ENCODE measurements around the gene GABPB1. TPM values are rescaled to one million over a fixed set of nuclear protein-coding genes. Genes with fewer than 3 reads are reported as not detected.

GABPB1 gene
- total RNA-seq, 5 donors from 2014 or later (not counting 1 experiment from before 2014, with no cell fraction given) = 15.4 to 21.6 (median 19.5) TPM

- H3K4me3 ChIP-seq (ENCODE audit: control insufficient read depth in 1 of 2, extremely low read depth in 1 of 2, low read length in 1 of 2) = no peak overlapping the region
- H3K36me3 ChIP-seq (ENCODE audit: control insufficient read depth in 2 of 2, extremely low read depth in 1 of 2, insufficient read depth in 1 of 2, low read length in 1 of 2) = no peaks in the 10 kb centered on the region
- H3K27ac ChIP-seq (ENCODE audit: low read length) = no peak overlapping the region
- ChIA-PET CTCF (no interaction called here), POLR2A (interaction anchor here in 1 of 2 donors (0.7 kb wide), 1 partner anchor 1902 kb away, joined by 3 read pairs; no protein-coding TSS in a partner anchor)
- H3K27ac Mint-ChIP-seq = no peak overlapping the region
- H3K27me3 Mint-ChIP-seq = no peaks in the 10 kb centered on the region
- ATAC-seq (replicated peaks in 1 of 4) (no peak), DNase-seq (no peak)
- H3K9me3 ChIP-seq = no peaks in the 10 kb centered on the region
- no peaks in the 10 kb centered on the region for H3K4me1 ChIP-seq (ENCODE audit: control insufficient read depth in 1 of 2, extremely low read depth in 1 of 2, insufficient read depth in 2 of 2, low read length in 2 of 2)
- no peak overlapping the region for H3K4me3 Mint-ChIP-seq
- H3K4me1 Mint-ChIP-seq = no peaks in the 10 kb centered on the region
- 90% methylated on average over 6 of the region's 9 CpGs for WGBS (ENCODE audit: insufficient coverage)
- no peaks in the 10 kb centered on the region for H3K27me3 ChIP-seq (replicated peaks in 1 of 2; ENCODE audit: control insufficient read depth in 2 of 2, extremely low read depth in 1 of 2, insufficient read depth in 2 of 2, low read length in 1 of 2)
- H3K36me3 Mint-ChIP-seq = no peaks in the 10 kb centered on the region
- H3K9me3 Mint-ChIP-seq = no peaks in the 10 kb centered on the region
These were observed 118.6 kb downstream of the GABPB1 start for GRCh38 chr15:50236433-50236832.

GRCh38 chr15:50235794-50236193 lies 119.2 kb downstream of the GABPB1 start:
- Mint-ChIP-seq H3K36me3 (no peaks in the 10 kb centered on the region), H3K27ac (no peak overlapping the region), H3K27me3 (no peaks in the 10 kb centered on the region), H3K9me3 (no peaks in the 10 kb centered on the region), H3K4me3 (no peak overlapping the region), H3K4me1 (no peaks in the 10 kb centered on the region)
- POLR2A ChIA-PET = no interaction called here
- no peak for ATAC-seq (replicated peaks in 1 of 4)
- H3K9me3 ChIP-seq = no peaks in the 10 kb centered on the region
- H3K4me3 ChIP-seq (ENCODE audit: control insufficient read depth in 1 of 2, extremely low read depth in 1 of 2, low read length in 1 of 2) = no peak overlapping the region
- WGBS (ENCODE audit: insufficient coverage) = 100% methylated on average over 1 of the region's 1 CpG
- no peak for DNase-seq
- H3K4me1 ChIP-seq (ENCODE audit: control insufficient read depth in 1 of 2, extremely low read depth in 1 of 2, insufficient read depth in 2 of 2, low read length in 2 of 2) = no peaks in the 10 kb centered on the region
- CTCF ChIA-PET = no interaction called here
- H3K27me3 ChIP-seq (replicated peaks in 1 of 2; ENCODE audit: control insufficient read depth in 2 of 2, extremely low read depth in 1 of 2, insufficient read depth in 2 of 2, low read length in 1 of 2) = no peaks in the 10 kb centered on the region
- H3K36me3 ChIP-seq (ENCODE audit: control insufficient read depth in 2 of 2, extremely low read depth in 1 of 2, insufficient read depth in 1 of 2, low read length in 1 of 2) = no peaks in the 10 kb centered on the region
- H3K27ac ChIP-seq (ENCODE audit: low read length) = no peak overlapping the region

GRCh38 chr15:50234764-50235163 lies 120.2 kb downstream of the GABPB1 start:
- Histone ChIP-seq H3K36me3 (ENCODE audit: control insufficient read depth in 2 of 2, extremely low read depth in 1 of 2, insufficient read depth in 1 of 2, low read length in 1 of 2) (no peaks in the 10 kb centered on the region), H3K27ac (ENCODE audit: low read length) (no peak overlapping the region), H3K9me3 (no peaks in the 10 kb centered on the region), H3K4me1 (ENCODE audit: control insufficient read depth in 1 of 2, extremely low read depth in 1 of 2, insufficient read depth in 2 of 2, low read length in 2 of 2) (no peaks in the 10 kb centered on the region), H3K27me3 (replicated peaks in 1 of 2; ENCODE audit: control insufficient read depth in 2 of 2, extremely low read depth in 1 of 2, insufficient read depth in 2 of 2, low read length in 1 of 2) (no peaks in the 10 kb centered on the region), H3K4me3 (ENCODE audit: control insufficient read depth in 1 of 2, extremely low read depth in 1 of 2, low read length in 1 of 2) (no peak overlapping the region)
- Mint-ChIP-seq H3K9me3 (no peaks in the 10 kb centered on the region), H3K27ac (no peak overlapping the region), H3K27me3 (no peaks in the 10 kb centered on the region), H3K36me3 (no peaks in the 10 kb centered on the region), H3K4me3 (no peak overlapping the region), H3K4me1 (no peaks in the 10 kb centered on the region)
- no CpG with 5 or more reads among the region's 2 CpGs for WGBS (ENCODE audit: insufficient coverage)
- ChIA-PET POLR2A (no interaction called here), CTCF (no interaction called here)
- ATAC-seq (replicated peaks in 1 of 4) = no peak
- no peak for DNase-seq

- no peaks in the 10 kb centered on the region for H3K4me1 Mint-ChIP-seq
- H3K36me3 Mint-ChIP-seq = no peaks in the 10 kb centered on the region
- no peaks in the 10 kb centered on the region for H3K4me1 ChIP-seq (ENCODE audit: control insufficient read depth in 1 of 2, extremely low read depth in 1 of 2, insufficient read depth in 2 of 2, low read length in 2 of 2)
- H3K36me3 ChIP-seq (ENCODE audit: control insufficient read depth in 2 of 2, extremely low read depth in 1 of 2, insufficient read depth in 1 of 2, low read length in 1 of 2) = no peaks in the 10 kb centered on the region
- no peak overlapping the region for H3K4me3 Mint-ChIP-seq
- no peak overlapping the region for H3K27ac ChIP-seq (ENCODE audit: low read length)
- H3K27ac Mint-ChIP-seq = no peak overlapping the region
- POLR2A ChIA-PET = no interaction called here
- H3K9me3 Mint-ChIP-seq = no peaks in the 10 kb centered on the region
- no peak for ATAC-seq (replicated peaks in 1 of 4)
- no peak for DNase-seq
- CTCF ChIA-PET = no interaction called here
- no peaks in the 10 kb centered on the region for H3K27me3 Mint-ChIP-seq
- H3K27me3 ChIP-seq (replicated peaks in 1 of 2; ENCODE audit: control insufficient read depth in 2 of 2, extremely low read depth in 1 of 2, insufficient read depth in 2 of 2, low read length in 1 of 2) = no peaks in the 10 kb centered on the region
- no peaks in the 10 kb centered on the region for H3K9me3 ChIP-seq
- H3K4me3 ChIP-seq (ENCODE audit: control insufficient read depth in 1 of 2, extremely low read depth in 1 of 2, low read length in 1 of 2) = no peak overlapping the region
These were observed 121.7 kb downstream of the GABPB1 start for GRCh38 chr15:50233192-50233736.

- H3K4me3 ChIP-seq (ENCODE audit: control insufficient read depth in 1 of 2, extremely low read depth in 1 of 2, low read length in 1 of 2) = no peak overlapping the region
- WGBS (ENCODE audit: insufficient coverage) = no CpG with 5 or more reads among the region's 2 CpGs
- H3K36me3 ChIP-seq (ENCODE audit: control insufficient read depth in 2 of 2, extremely low read depth in 1 of 2, insufficient read depth in 1 of 2, low read length in 1 of 2) = no peaks in the 10 kb centered on the region
- ChIA-PET CTCF (no interaction called here), POLR2A (no interaction called here)
- H3K27me3 ChIP-seq (replicated peaks in 1 of 2; ENCODE audit: control insufficient read depth in 2 of 2, extremely low read depth in 1 of 2, insufficient read depth in 2 of 2, low read length in 1 of 2) = no peaks in the 10 kb centered on the region
- H3K27ac ChIP-seq (ENCODE audit: low read length) = no peak overlapping the region
- DNase-seq (no peak), ATAC-seq (replicated peaks in 1 of 4) (no peak)
- no peaks in the 10 kb centered on the region for H3K9me3 ChIP-seq
- H3K4me3 Mint-ChIP-seq = no peak overlapping the region
- no peaks in the 10 kb centered on the region for H3K4me1 Mint-ChIP-seq
- no peaks in the 10 kb centered on the region for H3K4me1 ChIP-seq (ENCODE audit: control insufficient read depth in 1 of 2, extremely low read depth in 1 of 2, insufficient read depth in 2 of 2, low read length in 2 of 2)
- no peak overlapping the region for H3K27ac Mint-ChIP-seq
- H3K36me3 Mint-ChIP-seq = no peaks in the 10 kb centered on the region
- H3K27me3 Mint-ChIP-seq = no peaks in the 10 kb centered on the region
- H3K9me3 Mint-ChIP-seq = no peaks in the 10 kb centered on the region
These were observed 122.2 kb downstream of the GABPB1 start for GRCh38 chr15:50232791-50233190.

GRCh38 chr15:50231761-50232160 lies 123.2 kb downstream of the GABPB1 start:
- Histone ChIP-seq H3K4me1 (ENCODE audit: control insufficient read depth in 1 of 2, extremely low read depth in 1 of 2, insufficient read depth in 2 of 2, low read length in 2 of 2) (no peaks in the 10 kb centered on the region), H3K27ac (ENCODE audit: low read length) (no peak overlapping the region), H3K4me3 (ENCODE audit: control insufficient read depth in 1 of 2, extremely low read depth in 1 of 2, low read length in 1 of 2) (no peak overlapping the region), H3K27me3 (replicated peaks in 1 of 2; ENCODE audit: control insufficient read depth in 2 of 2, extremely low read depth in 1 of 2, insufficient read depth in 2 of 2, low read length in 1 of 2) (no peaks in the 10 kb centered on the region), H3K36me3 (ENCODE audit: control insufficient read depth in 2 of 2, extremely low read depth in 1 of 2, insufficient read depth in 1 of 2, low read length in 1 of 2) (no peaks in the 10 kb centered on the region), H3K9me3 (no peaks in the 10 kb centered on the region)
- H3K36me3 Mint-ChIP-seq = no peaks in the 10 kb centered on the region
- POLR2A ChIA-PET = no interaction called here
- no peak overlapping the region for H3K4me3 Mint-ChIP-seq
- H3K27me3 Mint-ChIP-seq = no peaks in the 10 kb centered on the region
- ATAC-seq (replicated peaks in 1 of 4) (no peak), DNase-seq (no peak)
- H3K4me1 Mint-ChIP-seq = no peaks in the 10 kb centered on the region
- CTCF ChIA-PET = no interaction called here
- H3K9me3 Mint-ChIP-seq = no peaks in the 10 kb centered on the region
- H3K27ac Mint-ChIP-seq = no peak overlapping the region

GRCh38 chr15:50229336-50229735 lies 125.7 kb downstream of the GABPB1 start:
- Mint-ChIP-seq H3K27me3 (no peaks in the 10 kb centered on the region), H3K4me1 (no peaks in the 10 kb centered on the region), H3K9me3 (no peaks in the 10 kb centered on the region), H3K4me3 (no peak overlapping the region), H3K36me3 (no peaks in the 10 kb centered on the region), H3K27ac (no peak overlapping the region)
- Histone ChIP-seq H3K9me3 (no peaks in the 10 kb centered on the region), H3K4me1 (ENCODE audit: control insufficient read depth in 1 of 2, extremely low read depth in 1 of 2, insufficient read depth in 2 of 2, low read length in 2 of 2) (no peaks in the 10 kb centered on the region), H3K27ac (ENCODE audit: low read length) (no peak overlapping the region), H3K27me3 (replicated peaks in 1 of 2; ENCODE audit: control insufficient read depth in 2 of 2, extremely low read depth in 1 of 2, insufficient read depth in 2 of 2, low read length in 1 of 2) (no peaks in the 10 kb centered on the region), H3K4me3 (ENCODE audit: control insufficient read depth in 1 of 2, extremely low read depth in 1 of 2, low read length in 1 of 2) (no peak overlapping the region), H3K36me3 (ENCODE audit: control insufficient read depth in 2 of 2, extremely low read depth in 1 of 2, insufficient read depth in 1 of 2, low read length in 1 of 2) (no peaks in the 10 kb centered on the region)
- ATAC-seq (replicated peaks in 1 of 4) (no peak), DNase-seq (no peak)
- WGBS (ENCODE audit: insufficient coverage) = 77% methylated on average over 2 of the region's 3 CpGs
- ChIA-PET CTCF (no interaction called here), POLR2A (no interaction called here)
